IPS DF 4.7 (cell line): ENCODE results near the gene SLC6A7.
"Not testable (repeated sequence)": the region's sequence is repeated elsewhere in the genome, so short reads cannot be mapped to it uniquely, and the experiment has no call there.

Source experiments
- DNase-seq: peaks from one replicate; pipeline ENCODE4 v3.0.0-alpha.2; 2013; ENCODE audit warnings: low spot score; ENCODE audit errors: extremely low read depth

SLC6A7 gene

DNA sequence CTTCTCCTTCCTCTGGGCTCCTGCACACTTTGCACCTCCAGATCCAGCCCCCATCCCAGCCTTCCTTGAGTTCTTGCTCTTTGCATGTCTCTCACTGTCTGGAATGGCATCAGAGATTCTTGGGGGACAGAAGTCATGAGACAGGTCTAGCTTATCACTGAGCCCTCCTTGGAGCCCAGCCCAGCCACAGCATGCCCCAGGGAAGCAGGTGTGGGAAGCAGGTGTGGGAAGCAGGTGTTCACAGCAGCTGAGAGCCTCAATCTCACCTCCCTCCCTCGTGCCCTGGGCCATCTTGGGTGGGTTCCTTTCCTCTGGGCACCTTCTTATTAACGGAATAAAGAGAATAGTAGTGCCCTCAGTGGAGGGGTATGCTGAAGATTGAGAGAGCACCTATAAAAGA lies 27.2 kb downstream of the SLC6A7 start:
- no peak for DNase-seq

- DNase-seq, result no peak
These were observed 28.2 kb downstream of the SLC6A7 start for GRCh38 chr5:150217873-150218692.

DNA sequence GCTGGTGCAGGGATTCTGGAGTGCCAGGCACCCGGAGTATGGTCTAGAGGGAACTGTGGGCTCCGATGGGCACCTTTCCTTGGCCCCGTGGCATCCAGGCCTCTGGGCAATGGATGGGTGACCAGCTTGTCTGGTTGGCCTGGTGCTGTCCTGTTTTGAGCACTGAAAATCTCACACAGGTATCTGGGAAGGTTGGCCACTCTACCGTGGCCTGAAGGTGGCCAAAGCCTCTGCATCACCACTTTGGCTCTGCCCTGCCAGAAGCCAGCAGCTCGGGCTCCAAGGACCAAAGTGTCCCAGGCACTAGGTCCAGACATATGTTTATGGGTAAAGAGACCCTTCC lies 28.8 kb downstream of the SLC6A7 start:
- no peak for DNase-seq

DNA sequence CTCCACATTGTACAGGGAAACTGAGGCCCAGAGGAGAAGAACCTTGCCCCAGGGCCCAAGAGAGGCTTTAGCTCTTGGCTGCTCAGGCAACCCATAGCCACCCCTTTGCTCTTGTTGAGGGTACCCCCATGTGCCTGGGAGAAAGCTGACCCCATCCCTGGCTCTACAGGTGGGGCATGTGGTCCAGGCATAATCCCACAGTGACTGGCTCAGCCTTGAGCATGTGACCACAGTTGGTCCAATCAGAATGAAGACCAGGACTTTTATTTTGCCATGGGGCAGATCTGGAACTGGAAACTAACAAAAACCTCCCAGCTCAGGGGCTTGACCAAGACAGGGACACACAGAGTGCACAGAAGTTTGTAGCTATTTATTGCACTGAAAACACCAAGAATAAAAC lies 29.3 kb downstream of the SLC6A7 start:
- DNase-seq, result no peak

DNA sequence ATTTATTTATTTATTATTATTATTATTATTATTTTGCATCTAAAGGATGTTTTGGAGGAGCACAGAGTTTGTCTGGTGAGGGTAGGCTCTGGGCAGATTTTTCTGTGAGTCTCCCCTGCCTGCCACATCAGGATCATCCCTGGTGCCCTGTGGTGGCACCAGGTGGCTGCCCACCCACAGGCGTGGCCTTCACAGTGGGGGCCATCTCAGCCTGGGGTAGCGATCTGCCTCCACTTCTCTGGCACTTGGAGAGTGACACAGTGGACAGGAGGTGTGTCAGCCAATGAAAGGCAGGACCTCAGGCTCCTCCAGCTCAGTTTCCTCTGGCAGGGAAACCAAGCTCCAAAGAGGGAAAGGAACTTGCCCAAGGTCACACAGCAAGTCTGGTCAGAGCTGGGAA lies 30.0 kb downstream of the SLC6A7 start:
- no peak for DNase-seq

DNA sequence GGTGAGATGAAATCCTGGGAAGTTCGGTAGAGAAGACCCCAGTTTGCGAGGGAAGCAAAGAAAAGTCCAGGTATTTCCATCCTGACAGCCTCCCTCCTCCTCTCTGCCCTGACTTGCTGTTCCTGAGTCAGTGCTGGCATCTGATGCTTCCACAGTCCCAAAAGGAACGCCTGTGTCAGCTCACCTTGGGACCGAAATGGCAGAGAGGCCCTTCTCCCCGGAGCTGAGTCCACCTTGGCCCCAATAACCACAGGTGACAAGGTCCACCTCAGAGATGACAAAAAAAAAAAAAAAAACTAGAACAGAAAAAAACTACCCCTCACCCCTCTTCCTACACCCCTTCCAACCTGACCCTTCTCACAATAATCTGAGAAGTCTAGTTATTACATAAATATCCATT lies 31.6 kb downstream of the SLC6A7 start:
- DNase-seq, result no peak

DNA sequence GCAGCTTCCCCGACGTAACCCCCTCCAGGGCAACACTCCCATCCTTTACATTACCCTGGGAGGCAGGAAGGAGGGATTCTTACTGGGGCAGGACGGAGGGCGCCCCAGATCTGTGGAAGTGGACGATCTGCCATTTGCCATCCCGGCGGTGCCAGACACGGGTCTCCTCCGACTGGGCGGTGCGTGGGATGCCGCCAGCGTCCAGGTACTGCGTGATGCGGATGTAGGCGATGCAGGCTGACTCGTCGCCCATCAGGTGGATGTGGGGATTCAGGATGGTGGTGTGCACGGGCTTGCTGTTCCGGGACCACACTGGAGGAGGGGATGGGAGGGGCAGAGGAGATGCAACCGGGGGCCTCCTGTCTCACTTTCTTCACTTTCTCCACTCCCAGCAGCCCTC lies 33.0 kb downstream of the SLC6A7 start:
- no peak for DNase-seq

GRCh38 chr5:150223474-150223873 lies 33.6 kb downstream of the SLC6A7 start:
- no peak for DNase-seq

DNA sequence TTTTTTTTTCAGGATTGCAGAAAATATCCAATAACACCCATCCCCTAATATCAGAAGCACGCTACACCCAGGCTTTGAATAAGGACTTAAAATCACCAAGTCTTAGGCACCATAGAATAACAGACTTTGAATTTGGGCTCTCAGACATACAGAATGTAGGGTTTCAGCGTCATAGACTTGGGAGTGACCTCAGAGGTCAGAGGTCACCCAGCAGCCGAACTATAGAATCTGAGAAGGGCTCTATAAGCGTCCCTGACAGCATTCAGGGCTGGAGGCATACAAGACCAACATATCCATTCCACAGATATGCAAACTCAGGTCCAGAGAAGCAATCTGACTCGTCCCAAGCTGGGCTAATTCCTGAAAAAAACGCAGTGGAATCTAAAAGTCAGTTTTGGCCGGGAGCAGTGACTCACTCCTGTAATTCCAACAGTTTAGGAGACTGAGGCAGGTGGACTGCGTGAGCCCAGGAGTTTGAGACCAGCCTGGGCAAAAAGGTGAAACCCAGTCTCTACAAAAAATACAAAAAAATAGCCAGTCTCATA lies 34.7 kb downstream of the SLC6A7 start:
- no peak for DNase-seq

GRCh38 chr5:150227036-150227435 lies 37.2 kb downstream of the SLC6A7 start:
- DNase-seq, result no peak

GRCh38 chr5:150227606-150228273 lies 37.9 kb downstream of the SLC6A7 start:
- no peak for DNase-seq

DNA sequence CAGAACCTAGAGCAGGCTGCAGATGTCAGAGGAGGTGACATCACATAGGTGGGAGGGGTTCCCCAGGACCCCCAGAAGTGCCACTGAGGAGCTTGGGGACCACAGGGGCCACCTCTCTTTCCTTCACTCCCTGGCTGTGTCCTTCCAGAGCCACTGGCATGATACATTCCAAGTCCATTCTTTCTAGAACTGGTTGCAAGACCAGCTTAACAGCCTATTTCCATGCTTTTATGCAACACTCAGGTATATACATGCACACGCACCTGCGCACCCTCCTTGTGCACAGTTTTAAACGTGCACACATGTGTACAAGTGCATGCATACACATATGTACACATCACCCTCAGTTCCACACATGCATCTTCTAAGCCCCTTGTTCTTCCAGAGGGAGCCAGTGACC lies 39.7 kb downstream of the SLC6A7 start:
- no peak for DNase-seq

GRCh38 chr5:150230842-150231241 lies 41.0 kb downstream of the SLC6A7 start:
- no peak for DNase-seq

- DNase-seq, result not testable (repeated sequence)
These were observed 43.8 kb downstream of the SLC6A7 start for GRCh38 chr5:150233706-150234105.

DNA sequence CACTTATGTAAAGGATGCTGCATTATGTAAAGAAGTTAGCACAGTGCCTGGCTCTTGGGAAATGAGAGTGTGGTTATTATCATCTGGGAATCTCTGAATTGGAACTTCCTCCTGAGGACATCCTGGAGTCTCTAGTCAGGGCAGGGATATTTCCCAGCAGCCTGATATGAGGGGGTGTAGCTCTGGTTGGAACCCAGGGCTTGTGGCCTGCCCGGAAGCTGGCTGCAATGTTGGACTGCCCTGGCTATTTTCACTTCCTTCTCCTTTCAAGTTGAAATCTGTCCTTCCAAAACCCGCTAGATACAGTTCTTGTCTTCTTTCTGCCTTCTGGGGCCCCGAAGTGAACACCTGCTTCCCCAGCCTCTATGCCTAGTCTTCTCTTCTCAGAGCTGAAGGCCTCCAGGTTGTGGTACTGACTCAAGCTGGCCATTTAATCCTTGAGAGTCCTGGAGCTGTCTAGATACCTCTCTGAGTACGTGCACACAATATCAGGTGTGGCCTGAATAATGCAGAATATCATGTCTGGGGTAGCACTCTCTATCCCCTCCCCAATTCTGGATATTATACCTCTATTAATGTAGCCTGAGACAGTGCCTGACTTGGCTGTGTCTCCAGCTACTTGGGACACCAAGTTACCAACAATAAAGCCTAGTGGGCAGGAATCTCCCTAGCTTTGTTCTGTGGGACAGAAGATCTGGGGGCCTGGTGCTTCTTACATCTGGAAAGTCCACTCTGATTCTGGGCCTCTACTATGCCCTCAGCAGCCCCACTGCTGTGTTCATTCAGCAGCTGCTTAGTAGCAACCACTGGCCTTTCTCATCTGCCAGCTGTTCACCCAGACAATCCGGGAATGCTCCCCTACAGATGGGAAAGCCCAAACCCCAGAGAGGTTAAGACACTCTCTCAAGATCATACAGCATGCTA lies 45.0 kb downstream of the SLC6A7 start:
- DNase-seq, result no peak

- DNase-seq, result no peak
These were observed 45.6 kb downstream of the SLC6A7 start for GRCh38 chr5:150235500-150235854.

- no peak for DNase-seq
These were observed 46.5 kb downstream of the SLC6A7 start for GRCh38 chr5:150236313-150236712.

GRCh38 chr5:150236981-150237754 lies 47.3 kb downstream of the SLC6A7 start:
- DNase-seq, result no peak

DNA sequence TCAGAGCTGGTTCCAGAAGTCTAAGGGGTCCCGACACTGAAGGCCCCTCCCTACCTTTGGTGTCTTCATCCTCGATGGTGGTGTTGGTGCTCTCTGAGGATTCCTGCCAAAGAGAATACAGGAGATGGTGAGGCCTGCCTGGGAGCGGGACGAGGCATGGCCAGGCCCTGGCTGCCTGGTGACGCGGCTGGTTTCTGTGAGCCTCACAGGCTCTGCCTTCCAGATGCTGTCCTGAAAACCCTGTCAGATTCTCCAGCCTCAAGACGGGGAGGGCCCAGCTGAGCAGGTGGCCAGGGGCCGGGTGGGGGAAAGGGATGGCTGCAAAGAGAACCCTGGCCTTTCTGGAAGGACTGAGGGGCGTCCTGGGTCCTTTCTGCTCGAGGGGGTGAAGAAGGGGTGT lies 48.8 kb downstream of the SLC6A7 start:
- DNase-seq, result no peak

- DNase-seq, result no peak
These were observed 49.4 kb downstream of the SLC6A7 start for GRCh38 chr5:150239099-150239793.

- no peak for DNase-seq
These were observed 49.9 kb downstream of the SLC6A7 start for GRCh38 chr5:150239794-150240122.
